ENCODE results near the gene NEURL3.
"Not testable (repeated sequence)": the region's sequence is repeated elsewhere in the genome, so short reads cannot be mapped to it uniquely, and the experiment has no call there.

Gene NEURL3

DNA sequence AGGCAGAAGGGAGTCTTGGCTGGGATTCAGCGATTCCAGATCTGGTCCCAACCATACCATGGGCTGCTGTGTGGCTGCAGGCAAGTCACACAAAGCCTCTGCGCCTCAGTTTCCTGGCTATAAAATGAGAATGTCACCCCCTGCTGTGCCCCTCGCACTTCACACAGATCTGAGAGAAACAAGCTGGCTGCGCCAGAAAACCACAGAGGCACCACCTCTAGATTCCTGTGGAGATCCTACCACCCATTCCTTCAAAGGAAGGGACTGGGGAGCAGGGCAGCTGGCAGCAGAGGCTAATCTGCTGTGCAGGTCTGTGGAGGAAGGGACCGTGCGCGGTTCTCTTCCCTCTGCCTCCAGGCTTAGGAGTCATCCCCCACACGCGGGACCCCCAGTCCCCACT, 19.8 kb downstream of the NEURL3 start:
- DNase-seq (ENCODE audit: low read depth in 2 of 2) = no peak

DNA sequence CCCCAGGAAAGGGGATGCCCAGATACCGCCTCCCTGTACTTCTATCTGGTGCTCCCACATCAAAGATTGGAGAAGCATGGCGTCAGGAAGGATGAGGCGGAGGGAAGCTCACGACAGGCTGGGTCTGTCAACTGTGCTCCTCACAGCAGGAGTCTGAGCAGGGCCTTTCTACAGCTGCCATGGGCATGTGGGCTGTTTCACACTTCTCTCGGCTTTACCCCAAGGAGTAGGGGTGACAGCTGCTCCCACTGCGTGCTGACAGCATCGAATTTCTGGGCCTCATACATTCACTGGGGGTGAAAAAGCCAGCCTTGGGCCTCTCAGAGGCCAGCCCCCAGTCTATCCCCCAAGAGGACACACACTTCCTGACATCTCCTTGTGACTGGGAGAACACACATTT, 21.1 kb downstream of the NEURL3 start:
- no peak for DNase-seq (ENCODE audit: low read depth in 2 of 2)

DNA sequence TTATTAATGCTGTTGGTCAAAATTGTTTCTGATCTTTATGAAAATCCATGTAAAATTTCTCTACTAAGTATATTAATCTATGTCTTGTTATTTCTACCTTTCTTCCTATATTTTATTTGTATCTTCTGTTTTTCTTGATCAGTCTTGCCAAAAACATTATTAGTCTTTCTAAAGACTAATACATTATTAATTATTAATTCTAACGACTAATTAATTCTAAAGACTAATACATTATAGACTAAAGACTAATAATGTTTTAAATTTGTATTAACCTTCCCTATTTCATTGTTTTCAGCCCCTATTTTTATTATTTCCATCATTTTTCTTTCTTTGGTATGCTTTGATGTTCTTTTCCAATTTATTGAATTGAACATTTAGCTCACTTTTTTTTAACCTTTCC, 27.7 kb downstream of the NEURL3 start:
- DNase-seq (ENCODE audit: low read depth in 2 of 2) = no peak

DNA sequence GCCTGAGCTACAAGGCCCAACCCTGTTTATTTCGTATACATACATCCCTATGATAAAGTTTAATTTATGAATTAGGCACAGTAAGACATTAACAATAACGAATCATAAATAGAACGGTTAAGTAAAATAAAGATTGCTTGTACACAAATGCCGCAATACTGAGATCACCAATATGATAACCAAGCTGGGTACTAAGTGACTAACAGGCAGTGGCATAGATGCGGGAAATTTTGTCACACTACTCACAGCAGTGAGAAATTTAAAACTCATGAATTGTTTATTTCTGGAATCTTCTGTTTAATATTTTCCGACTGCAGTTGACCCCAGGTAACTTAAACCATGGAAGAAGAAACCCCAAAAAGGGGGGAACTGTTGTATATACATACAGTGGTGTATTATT, 33.4 kb downstream of the NEURL3 start:
- no peak for DNase-seq (ENCODE audit: low read depth in 2 of 2)

DNA sequence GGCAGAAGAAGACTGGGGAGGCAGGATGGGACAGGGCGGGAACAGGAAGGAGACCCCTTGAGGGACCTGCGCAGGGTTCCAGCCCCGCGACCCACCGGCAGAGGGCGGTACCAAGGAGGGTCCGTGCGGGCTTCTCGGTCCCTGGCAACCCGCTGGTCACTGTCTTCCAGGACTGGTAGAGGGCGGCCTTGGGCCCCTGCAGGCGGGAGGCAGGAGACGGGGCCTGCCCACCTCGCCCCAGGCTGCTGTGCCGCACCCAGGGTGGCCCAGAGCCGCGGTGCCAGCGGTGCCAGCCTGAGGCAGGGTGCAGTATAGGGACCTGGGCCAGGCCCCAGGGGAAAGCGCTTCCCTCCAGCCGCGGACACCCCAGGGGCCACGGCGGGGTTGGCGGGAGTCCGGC, 34.5 kb downstream of the NEURL3 start:
- DNase-seq (ENCODE audit: low read depth in 2 of 2) = peak; percentile 23 to 57

DNA sequence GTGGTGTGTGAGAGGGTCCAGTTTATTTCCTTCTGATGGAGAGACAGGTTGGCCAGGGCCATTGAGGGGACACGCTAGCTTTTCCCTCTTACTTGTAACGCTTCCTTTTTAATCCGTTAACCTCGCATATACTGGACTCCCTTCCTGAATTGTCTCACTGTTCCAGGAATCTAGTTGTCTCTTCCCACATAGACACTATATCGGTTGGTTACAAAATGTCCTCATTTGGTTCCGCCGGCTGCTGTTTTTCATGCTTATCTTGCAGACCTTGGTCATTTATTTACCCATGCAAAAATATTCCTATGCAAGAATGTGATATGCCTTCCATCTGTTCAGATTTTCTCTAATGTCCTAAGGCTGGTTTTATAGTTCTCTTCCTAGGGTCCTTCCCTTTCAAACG, 35.0 kb downstream of the NEURL3 start:
- no peak for DNase-seq (ENCODE audit: low read depth in 2 of 2)

DNA sequence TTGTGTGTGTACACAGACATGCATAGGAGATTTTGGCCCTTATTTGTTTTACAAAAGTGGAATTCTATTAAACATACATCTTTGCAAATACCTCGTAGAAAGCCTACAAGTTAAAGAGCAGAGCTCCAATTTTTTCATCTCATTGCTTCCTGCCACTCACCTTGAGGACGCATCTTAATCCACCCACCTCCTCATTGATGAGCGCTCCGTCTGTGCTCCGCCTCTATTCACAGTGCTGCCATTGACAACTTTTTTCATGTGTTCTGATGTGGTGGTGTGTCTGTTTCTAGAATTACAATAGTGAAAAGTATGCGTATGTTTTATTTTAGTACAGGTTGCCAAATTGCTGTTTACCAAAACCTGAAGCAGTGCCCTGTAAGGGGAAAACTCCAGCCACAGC, 36.3 kb downstream of the NEURL3 start:
- DNase-seq (ENCODE audit: low read depth in 2 of 2) = no peak

DNA sequence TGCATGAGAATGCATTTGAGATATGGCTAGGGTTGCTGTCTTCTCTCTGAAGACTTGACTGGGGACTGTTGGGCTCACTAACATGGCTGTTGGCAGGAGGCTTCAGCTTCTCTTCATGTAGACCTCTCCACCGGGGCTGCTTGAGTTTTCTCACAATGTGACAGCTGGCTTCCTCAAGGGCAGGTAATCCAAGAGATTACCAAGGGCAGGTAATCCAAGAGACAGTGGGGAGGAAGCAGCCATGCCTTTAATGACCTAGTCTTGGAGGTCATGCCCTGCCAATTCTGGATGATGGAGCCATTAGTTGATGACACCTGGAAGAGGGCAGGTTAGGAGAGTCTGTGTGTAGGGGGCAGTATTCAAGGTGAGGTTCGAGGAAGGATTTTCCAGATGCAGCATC, 40.5 kb downstream of the NEURL3 start:
- no peak for DNase-seq (ENCODE audit: low read depth in 2 of 2)

DNA sequence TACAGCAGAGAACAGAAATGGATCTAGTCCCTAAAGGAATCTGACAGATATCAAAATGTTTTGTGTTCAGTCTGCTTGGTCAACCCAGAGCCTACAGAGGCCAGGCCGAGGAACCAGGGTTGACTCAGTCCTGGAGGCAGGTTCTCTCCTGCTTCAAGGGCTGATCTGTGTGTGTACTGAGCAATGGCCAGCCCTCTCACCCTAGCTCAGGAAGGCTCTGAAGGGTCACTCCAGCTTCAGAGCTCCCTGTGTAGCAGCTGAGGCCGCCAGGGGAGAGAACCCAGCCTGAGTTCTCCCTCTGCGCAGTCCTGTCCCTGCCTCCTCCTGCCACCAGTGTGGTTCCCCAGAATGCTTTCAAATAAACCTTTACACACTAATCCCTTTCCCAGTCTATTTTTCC, 41.1 kb downstream of the NEURL3 start:
- DNase-seq (ENCODE audit: low read depth in 2 of 2) = no peak

DNA sequence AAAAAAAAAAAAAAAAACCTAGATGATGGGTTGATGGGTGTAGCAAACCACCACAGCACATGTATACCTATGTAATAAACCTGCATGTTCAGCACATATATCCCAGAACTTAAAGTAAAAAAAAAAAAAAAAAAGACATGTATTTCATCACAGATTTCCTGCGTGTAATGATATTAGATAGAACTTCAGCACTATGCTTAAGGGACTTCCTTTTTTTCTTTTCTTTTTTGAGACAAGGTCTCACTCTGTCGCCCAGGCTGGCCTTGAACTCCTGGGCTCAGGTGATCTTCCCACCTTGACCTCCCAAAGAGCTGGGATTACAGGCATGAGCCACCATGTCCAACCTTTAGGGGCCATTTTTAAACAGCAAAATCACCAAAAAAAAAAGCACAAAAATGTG, 42.0 kb downstream of the NEURL3 start:
- DNase-seq (ENCODE audit: low read depth in 2 of 2) = no peak

DNA sequence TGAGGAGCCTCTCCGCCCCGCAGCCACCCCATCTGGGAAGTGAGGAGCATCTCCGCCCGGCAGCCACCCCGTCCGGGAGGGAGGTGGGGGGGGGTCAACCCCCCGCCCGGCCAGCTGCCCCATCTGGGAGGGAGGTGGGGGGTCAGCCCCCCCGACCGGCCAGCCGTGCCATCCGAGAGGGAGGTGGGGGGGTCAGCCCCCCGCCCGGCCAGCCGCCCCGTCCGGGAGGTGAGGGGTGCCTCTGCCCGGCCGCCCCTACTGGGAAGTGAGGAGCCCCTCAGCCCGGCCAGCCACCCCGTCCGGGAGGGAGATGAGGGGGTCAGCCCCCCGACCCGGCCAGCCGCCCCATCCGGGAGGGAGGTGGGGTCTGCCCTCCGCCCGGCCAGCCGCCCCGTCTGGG, 43.5 kb downstream of the NEURL3 start:
- DNase-seq (ENCODE audit: low read depth in 2 of 2) = not testable (repeated sequence)

DNA sequence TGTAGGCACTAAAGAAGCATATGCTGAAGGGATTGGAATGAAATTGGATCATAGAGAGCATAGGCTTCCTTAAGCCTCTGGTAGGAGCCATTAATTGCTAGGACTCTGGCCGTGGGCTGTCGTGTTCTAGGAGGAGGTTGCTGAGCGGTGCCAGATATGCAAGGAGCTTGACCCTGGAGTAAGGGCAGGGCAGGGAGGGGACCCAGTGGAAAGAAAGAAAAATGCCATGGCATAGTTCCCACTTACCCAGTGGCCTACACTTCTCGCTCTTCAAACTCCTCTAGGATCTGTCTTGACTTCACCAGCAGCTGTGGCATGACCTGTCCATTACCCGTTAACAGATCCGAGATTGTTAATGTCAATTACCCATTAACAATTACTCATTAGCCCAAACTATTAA, 53.1 kb downstream of the NEURL3 start:
- no peak for DNase-seq (ENCODE audit: low read depth in 2 of 2)

DNA sequence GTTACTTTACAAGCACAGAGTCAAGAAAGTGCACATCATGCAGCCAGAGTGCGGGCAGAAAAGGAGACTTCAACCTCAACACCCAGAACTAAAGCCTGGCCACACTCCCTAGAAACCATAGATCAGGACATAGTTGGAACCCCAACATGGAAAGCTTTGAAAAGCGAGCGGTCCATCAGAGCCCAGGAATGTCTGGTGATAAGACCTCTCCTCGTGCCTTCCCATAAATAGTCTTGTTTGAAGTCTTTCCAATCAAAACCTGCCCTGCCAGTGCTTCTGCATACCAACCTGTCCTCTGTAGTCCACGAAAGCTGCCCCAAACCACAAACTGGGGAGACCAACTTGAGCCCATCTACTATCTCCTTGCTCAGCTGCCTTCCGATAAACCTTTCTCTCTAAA, 55.5 kb downstream of the NEURL3 start:
- no peak for DNase-seq (ENCODE audit: low read depth in 2 of 2)

DNA sequence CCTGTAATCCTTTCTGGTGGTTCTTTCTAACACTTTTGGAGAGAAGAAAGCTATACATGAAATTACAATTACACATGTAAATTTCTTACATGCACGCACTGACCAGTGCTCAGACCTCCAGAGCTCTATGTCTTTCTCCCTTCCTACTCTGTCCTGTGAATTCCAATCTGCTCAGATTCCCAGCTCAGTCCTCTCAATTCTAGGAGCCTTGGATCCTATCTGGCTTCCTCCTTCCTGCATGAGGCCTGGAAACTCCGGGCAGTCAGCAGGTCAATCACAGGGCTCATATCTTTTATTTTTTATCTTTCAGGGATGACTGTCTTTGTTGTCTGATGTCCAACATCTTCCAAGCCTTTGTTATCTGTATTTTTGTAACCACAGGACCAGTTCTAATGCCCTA, 56.0 kb downstream of the NEURL3 start:
- DNase-seq (ENCODE audit: low read depth in 2 of 2) = no peak

DNA sequence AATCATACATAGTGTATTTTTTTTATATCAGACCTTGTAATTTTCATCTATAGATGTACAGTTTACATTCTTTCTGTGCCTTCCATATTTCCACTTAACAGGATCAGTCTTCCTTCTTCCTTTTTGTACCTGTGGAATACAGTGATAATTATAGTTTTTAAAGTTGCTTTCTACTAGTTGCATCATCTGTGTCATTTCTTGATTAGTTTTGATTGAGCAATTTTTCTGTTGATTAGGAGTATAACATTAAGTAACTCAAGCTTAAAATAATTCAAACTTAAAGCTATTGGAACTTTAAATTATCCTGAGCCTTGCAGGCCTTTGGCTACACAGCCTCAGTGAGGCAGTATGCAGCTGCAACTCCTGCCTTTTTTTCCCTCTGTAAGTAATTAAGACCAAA, 57.4 kb downstream of the NEURL3 start:
- no peak for DNase-seq (ENCODE audit: low read depth in 2 of 2)

Data from stimulated activated CD4-positive, alpha-beta T cell treated with anti-CD3 and anti-CD28 coated beads, Interleukin-12 subunit alpha, Interleukin-12 subunit beta, amount 100 ng/mL, for 24 hours (primary cell).